Measurements from ENCODE around the gene OR6K2.
"Not testable (repeated sequence)": the region's sequence is repeated elsewhere in the genome, so short reads cannot be mapped to it uniquely, and the experiment has no call there.

Gene OR6K2

DNA sequence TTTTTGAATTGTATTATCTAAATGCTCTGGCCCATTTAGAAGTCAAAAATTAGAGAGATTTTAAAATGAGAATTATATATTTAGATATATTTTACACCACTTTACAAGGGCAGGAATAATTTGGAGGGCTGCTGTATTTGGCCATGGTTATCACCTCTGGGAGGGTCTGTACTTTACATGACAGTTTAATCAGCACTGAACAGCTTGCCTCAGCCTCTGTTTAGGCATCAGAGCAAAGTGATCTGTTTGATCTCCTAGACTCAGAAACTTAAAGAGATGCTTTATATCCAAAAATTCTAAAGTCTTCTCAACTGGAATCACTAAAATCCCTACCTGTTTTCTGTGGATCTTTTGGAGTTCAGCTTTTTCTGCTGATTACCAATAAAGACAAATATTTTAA is 8.5 kb downstream of the OR6K2 start:
- Histone ChIP-seq H3K9me2 (replicated peaks; ENCODE audit: control insufficient read depth, low read length) (no peaks in the 10 kb centered on the region), H3K79me2 (ENCODE audit: control insufficient read depth, low read length) (no peaks in the 10 kb centered on the region), H3K4me1 (ENCODE audit: control insufficient read depth, low read length) (no peaks in the 10 kb centered on the region), H3K4me3 (ENCODE audit: low read length) (no peak overlapping the region), H3K4me2 (ENCODE audit: low read length) (no peak overlapping the region), H3F3A (ENCODE audit: control insufficient read depth, insufficient read depth) (no peaks in the 10 kb centered on the region), H3K27ac (ENCODE audit: low read depth, low read length) (no peak overlapping the region), H3K36me3 (ENCODE audit: control insufficient read depth, low read length) (no peaks in the 10 kb centered on the region), H3K9me3 (ENCODE audit: control insufficient read depth, insufficient read depth, low read length) (no peaks in the 10 kb centered on the region), H4K20me1 (ENCODE audit: control insufficient read depth, insufficient read depth, low read depth, low read length) (no peaks in the 10 kb centered on the region), H3K27me3 (ENCODE audit: control insufficient read depth, low read length) (no peaks in the 10 kb centered on the region)
- no peak for TF ChIP-seq EZH2phosphoT487 (IDR thresholded peaks at IDR 0.05; ENCODE audit: borderline replicate concordance, low read length)
- TF ChIP-seq, protein P1, sequence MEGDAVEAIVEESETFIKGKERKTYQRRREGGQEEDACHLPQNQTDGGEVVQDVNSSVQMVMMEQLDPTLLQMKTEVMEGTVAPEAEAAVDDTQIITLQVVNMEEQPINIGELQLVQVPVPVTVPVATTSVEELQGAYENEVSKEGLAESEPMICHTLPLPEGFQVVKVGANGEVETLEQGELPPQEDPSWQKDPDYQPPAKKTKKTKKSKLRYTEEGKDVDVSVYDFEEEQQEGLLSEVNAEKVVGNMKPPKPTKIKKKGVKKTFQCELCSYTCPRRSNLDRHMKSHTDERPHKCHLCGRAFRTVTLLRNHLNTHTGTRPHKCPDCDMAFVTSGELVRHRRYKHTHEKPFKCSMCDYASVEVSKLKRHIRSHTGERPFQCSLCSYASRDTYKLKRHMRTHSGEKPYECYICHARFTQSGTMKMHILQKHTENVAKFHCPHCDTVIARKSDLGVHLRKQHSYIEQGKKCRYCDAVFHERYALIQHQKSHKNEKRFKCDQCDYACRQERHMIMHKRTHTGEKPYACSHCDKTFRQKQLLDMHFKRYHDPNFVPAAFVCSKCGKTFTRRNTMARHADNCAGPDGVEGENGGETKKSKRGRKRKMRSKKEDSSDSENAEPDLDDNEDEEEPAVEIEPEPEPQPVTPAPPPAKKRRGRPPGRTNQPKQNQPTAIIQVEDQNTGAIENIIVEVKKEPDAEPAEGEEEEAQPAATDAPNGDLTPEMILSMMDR (IDR thresholded peaks at IDR 0.05; ENCODE audit: low read depth, low read length, poor library complexity, severe bottlenecking): no peak

DNA sequence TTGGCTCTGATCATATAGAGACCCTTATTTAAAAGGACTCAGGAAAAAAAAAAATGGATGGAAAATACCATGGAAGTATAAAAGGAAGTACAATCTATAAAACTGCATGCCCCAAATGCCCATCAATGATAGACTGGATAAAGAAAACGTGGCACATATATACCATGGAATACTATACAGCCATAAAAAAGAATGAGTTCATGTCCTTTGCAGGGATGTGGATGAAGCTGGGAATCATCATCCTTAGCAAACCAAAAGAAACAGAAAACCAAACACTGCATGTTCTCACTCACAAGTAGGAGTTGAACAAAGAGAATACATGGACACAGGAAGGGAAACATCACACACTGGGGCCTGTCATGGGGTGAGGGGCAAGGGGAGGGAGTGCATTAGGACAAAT is 9.3 kb downstream of the OR6K2 start:
- H3K27ac ChIP-seq (ENCODE audit: low read depth, low read length); H3K4me2 ChIP-seq (ENCODE audit: low read length); H4K20me1 ChIP-seq (ENCODE audit: control insufficient read depth, insufficient read depth, low read depth, low read length); H3K9me3 ChIP-seq (ENCODE audit: control insufficient read depth, insufficient read depth, low read length); H3F3A ChIP-seq (ENCODE audit: control insufficient read depth, insufficient read depth); H3K27me3 ChIP-seq (ENCODE audit: control insufficient read depth, low read length); H3K4me1 ChIP-seq (ENCODE audit: control insufficient read depth, low read length); H3K9me2 ChIP-seq (replicated peaks; ENCODE audit: control insufficient read depth, low read length); H3K79me2 ChIP-seq (ENCODE audit: control insufficient read depth, low read length); H3K4me3 ChIP-seq (ENCODE audit: low read length); H3K36me3 ChIP-seq (ENCODE audit: control insufficient read depth, low read length): not testable (repeated sequence)

DNA sequence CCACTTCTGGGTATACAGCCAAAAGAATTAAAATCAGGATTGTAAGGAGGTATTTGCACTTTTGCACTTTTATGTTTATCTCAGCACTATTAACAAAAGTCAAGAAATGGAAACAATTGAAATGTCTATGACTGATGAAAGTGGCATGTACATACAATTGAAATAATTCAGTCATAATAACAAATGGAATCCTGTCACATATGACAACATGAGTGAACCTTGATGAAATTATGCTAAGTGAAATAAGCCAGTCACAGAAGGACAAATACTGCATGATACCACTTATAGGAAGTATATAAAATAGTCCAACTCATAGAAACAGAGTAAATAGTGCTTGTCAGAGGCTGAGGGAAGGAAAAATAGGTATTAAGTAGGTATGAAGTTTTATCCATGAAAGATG is 10.6 kb downstream of the OR6K2 start:
- TF ChIP-seq EZH2phosphoT487 (IDR thresholded peaks at IDR 0.05; ENCODE audit: borderline replicate concordance, low read length): no peak
- TF ChIP-seq, protein P1 (IDR thresholded peaks at IDR 0.05; ENCODE audit: low read depth, low read length, poor library complexity, severe bottlenecking): no peak

DNA sequence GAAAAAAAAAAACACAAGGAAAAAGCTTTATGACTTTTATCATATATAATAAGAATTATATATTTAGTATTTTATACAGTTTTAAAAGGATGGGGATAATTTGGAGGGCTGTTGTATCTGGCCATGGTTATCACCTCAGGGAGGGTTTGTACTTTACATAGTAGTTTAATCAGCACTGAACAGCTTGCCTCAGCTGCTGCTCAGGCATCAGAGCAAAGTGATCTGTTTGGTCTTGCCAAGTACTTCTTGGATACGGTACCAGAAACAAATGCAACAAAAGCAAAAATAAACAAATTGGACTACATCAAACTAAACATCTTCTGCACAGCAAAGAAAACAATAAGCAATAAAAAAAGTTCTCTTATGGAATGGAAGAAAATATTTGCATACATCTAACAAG is 11.3 kb downstream of the OR6K2 start:
- Histone ChIP-seq H3F3A (ENCODE audit: control insufficient read depth, insufficient read depth) (no peaks in the 10 kb centered on the region), H3K36me3 (ENCODE audit: control insufficient read depth, low read length) (no peaks in the 10 kb centered on the region), H4K20me1 (ENCODE audit: control insufficient read depth, insufficient read depth, low read depth, low read length) (no peaks in the 10 kb centered on the region), H3K4me1 (ENCODE audit: control insufficient read depth, low read length) (no peaks in the 10 kb centered on the region), H3K4me2 (ENCODE audit: low read length) (no peak overlapping the region), H3K27ac (ENCODE audit: low read depth, low read length) (no peak overlapping the region), H3K9me3 (ENCODE audit: control insufficient read depth, insufficient read depth, low read length) (no peaks in the 10 kb centered on the region), H3K27me3 (ENCODE audit: control insufficient read depth, low read length) (no peaks in the 10 kb centered on the region), H3K9me2 (replicated peaks; ENCODE audit: control insufficient read depth, low read length) (no peaks in the 10 kb centered on the region), H3K4me3 (ENCODE audit: low read length) (no peak overlapping the region), H3K79me2 (ENCODE audit: control insufficient read depth, low read length) (no peaks in the 10 kb centered on the region)
- TF ChIP-seq EZH2phosphoT487 (IDR thresholded peaks at IDR 0.05; ENCODE audit: borderline replicate concordance, low read length): no peak
- TF ChIP-seq, protein P1 (IDR thresholded peaks at IDR 0.05; ENCODE audit: low read depth, low read length, poor library complexity, severe bottlenecking): no peak

More for the DNA sequence above, 10.6 kb downstream of the OR6K2 start:
- H3K4me3 ChIP-seq (ENCODE audit: low read length): no peak overlapping the region
- no peaks in the 10 kb centered on the region for H3K79me2 ChIP-seq (ENCODE audit: control insufficient read depth, low read length)
- no peak overlapping the region for H3K27ac ChIP-seq (ENCODE audit: low read depth, low read length)
- no peak overlapping the region for H3K4me2 ChIP-seq (ENCODE audit: low read length)
- no peaks in the 10 kb centered on the region for H3K9me3 ChIP-seq (ENCODE audit: control insufficient read depth, insufficient read depth, low read length)
- no peaks in the 10 kb centered on the region for H4K20me1 ChIP-seq (ENCODE audit: control insufficient read depth, insufficient read depth, low read depth, low read length)
- H3K36me3 ChIP-seq (ENCODE audit: control insufficient read depth, low read length): no peaks in the 10 kb centered on the region
- no peaks in the 10 kb centered on the region for H3K9me2 ChIP-seq (replicated peaks; ENCODE audit: control insufficient read depth, low read length)
- H3F3A ChIP-seq (ENCODE audit: control insufficient read depth, insufficient read depth): no peaks in the 10 kb centered on the region
- H3K27me3 ChIP-seq (ENCODE audit: control insufficient read depth, low read length): no peaks in the 10 kb centered on the region
- H3K4me1 ChIP-seq (ENCODE audit: control insufficient read depth, low read length): no peaks in the 10 kb centered on the region

DNA sequence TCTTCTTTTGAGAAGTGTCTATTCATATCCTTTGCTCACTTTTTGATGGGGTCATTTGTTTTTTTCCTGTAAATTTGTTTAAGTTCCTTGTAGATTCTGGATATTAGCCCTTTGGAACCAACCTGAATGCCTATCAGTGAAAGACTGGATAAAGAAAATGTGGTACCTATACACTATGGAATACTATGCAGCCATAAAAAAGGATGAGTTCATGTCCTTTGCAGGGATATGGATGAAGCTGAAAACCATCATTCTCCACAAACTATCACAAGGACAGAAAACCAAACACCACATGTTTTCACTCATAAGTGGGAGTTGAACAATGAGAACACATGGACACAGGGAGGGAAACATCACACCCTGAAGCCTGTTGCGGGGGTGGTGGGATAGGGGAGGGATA is 12.1 kb downstream of the OR6K2 start:
- H3K9me3 ChIP-seq (ENCODE audit: control insufficient read depth, insufficient read depth, low read length); H4K20me1 ChIP-seq (ENCODE audit: control insufficient read depth, insufficient read depth, low read depth, low read length); H3K79me2 ChIP-seq (ENCODE audit: control insufficient read depth, low read length); H3K4me2 ChIP-seq (ENCODE audit: low read length); H3K9me2 ChIP-seq (replicated peaks; ENCODE audit: control insufficient read depth, low read length); H3K36me3 ChIP-seq (ENCODE audit: control insufficient read depth, low read length); H3F3A ChIP-seq (ENCODE audit: control insufficient read depth, insufficient read depth); H3K27me3 ChIP-seq (ENCODE audit: control insufficient read depth, low read length); H3K27ac ChIP-seq (ENCODE audit: low read depth, low read length); H3K4me1 ChIP-seq (ENCODE audit: control insufficient read depth, low read length); H3K4me3 ChIP-seq (ENCODE audit: low read length): not testable (repeated sequence)

Measured in DOHH2 (cell line).